ENCODE data around the gene CHST8. TPM values are rescaled to one million over a fixed set of nuclear protein-coding genes. Genes with fewer than 3 reads are reported as not detected.
"Not testable (repeated sequence)": the region's sequence is repeated elsewhere in the genome, so short reads cannot be mapped to it uniquely, and the experiment has no call there.

CHST8 gene
- polyA plus RNA-seq, 3 donors, result not detected

DNA sequence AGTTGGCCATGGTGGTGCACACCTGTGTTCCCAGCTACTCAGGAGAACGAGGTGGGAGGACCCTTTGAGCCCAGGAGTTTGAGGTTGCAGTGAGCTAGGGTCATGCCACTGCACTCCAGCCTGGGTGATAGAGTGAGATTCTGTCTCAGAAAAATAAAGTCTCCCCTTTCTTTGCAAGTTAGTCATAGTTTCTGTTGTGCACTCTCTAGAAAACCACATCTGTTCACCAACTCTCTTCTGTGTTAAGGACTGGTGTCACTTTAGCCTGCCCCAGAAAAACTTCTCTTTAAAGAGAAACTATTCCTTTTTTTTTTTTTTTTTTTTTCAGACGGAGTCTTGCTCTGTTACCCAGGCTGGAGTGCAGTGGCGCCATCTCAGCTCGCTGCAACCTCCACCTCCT lies 4.9 kb upstream of the CHST8 start:
- Histone ChIP-seq H3K27ac (ENCODE audit: low read depth in 1 of 2, low read length in 2 of 2) (no peak overlapping the region), H3K4me1 (ENCODE audit: control insufficient read depth in 1 of 2, insufficient read depth in 2 of 2, low read length in 2 of 2) (no peaks in the 10 kb centered on the region), H3K4me2 (replicated peaks; ENCODE audit: extremely low read depth, low read length, poor library complexity, severe bottlenecking) (no peak overlapping the region), H3K27me3 (ENCODE audit: control insufficient read depth in 2 of 2, insufficient read depth in 2 of 2, low read length in 2 of 2) (peaks cover 9 to 27% of the 10 kb centered on the region in 2 donors), H3K9me3 (replicated peaks in 1 of 2; ENCODE audit: control insufficient read depth in 1 of 2, insufficient read depth in 1 of 2, low read length in 2 of 2) (no peaks in the 10 kb centered on the region), H3K4me3 (replicated peaks in 1 of 3; ENCODE audit: low read depth in 2 of 3, low read length in 3 of 3) (no peak overlapping the region), H3K79me2 (ENCODE audit: insufficient read depth, low read length) (no peaks in the 10 kb centered on the region), H3K9ac (ENCODE audit: insufficient read depth, low read length, poor library complexity, severe bottlenecking) (no peak overlapping the region), H4K20me1 (ENCODE audit: insufficient read depth, low read length) (no peaks in the 10 kb centered on the region), H3K36me3 (replicated peaks in 1 of 2; ENCODE audit: control insufficient read depth in 1 of 2, insufficient read depth in 2 of 2, low read length in 2 of 2) (no peaks in the 10 kb centered on the region), H2AFZ (ENCODE audit: insufficient read depth, low read depth, low read length, poor library complexity, severe bottlenecking) (no peak overlapping the region)
- H3K27me3 Mint-ChIP-seq (ENCODE audit: low read depth in 3 of 3), result peaks cover 25 to 42% (median 29%) of the 10 kb centered on the region in 3 donors
- TF ChIP-seq, protein P1, sequence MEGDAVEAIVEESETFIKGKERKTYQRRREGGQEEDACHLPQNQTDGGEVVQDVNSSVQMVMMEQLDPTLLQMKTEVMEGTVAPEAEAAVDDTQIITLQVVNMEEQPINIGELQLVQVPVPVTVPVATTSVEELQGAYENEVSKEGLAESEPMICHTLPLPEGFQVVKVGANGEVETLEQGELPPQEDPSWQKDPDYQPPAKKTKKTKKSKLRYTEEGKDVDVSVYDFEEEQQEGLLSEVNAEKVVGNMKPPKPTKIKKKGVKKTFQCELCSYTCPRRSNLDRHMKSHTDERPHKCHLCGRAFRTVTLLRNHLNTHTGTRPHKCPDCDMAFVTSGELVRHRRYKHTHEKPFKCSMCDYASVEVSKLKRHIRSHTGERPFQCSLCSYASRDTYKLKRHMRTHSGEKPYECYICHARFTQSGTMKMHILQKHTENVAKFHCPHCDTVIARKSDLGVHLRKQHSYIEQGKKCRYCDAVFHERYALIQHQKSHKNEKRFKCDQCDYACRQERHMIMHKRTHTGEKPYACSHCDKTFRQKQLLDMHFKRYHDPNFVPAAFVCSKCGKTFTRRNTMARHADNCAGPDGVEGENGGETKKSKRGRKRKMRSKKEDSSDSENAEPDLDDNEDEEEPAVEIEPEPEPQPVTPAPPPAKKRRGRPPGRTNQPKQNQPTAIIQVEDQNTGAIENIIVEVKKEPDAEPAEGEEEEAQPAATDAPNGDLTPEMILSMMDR (IDR thresholded peaks at IDR 0.05), result no peak
- no peak overlapping the region for H3K27ac Mint-ChIP-seq
- no peak for DNase-seq
- H3K4me3 Mint-ChIP-seq, result no peak overlapping the region
- H3K9me3 Mint-ChIP-seq, result peaks cover 0 to 4% (median 3%) of the 10 kb centered on the region in 7 donors
- WGBS (ENCODE audit: insufficient coverage), result no CpG with 5 or more reads among the region's 4 CpGs
- no peaks in the 10 kb centered on the region for H3K36me3 Mint-ChIP-seq
- intact Hi-C loops (cut with micrococcal nuclease), result no loop called here
- H3K4me1 Mint-ChIP-seq, result no peaks in the 10 kb centered on the region

DNA sequence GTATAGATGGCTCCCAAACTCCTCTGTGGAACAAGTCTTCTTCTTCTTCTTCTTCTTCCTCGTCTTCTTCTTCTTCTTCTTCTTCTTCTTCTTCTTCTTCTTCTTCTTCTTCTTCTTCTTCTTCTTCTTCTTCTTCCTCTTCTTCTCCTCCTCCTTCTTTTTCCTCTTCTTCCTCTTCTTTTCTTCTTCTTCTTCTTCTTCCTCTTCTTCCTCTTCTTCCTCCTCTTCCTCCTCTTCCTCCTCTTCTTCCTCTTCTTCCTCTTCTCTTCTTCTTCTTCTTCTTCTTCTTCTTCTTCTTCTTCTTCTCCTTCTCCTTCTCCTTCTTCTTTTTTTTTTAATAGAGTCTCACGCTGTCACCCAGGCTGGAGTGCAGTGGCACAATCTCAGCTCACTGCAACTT lies 3.4 kb upstream of the CHST8 start:
- H3K4me3 ChIP-seq (replicated peaks in 1 of 3; ENCODE audit: low read depth in 2 of 3, low read length in 3 of 3); H3K27ac Mint-ChIP-seq; H3K4me2 ChIP-seq (replicated peaks; ENCODE audit: extremely low read depth, low read length, poor library complexity, severe bottlenecking); H3K36me3 ChIP-seq (replicated peaks in 1 of 2; ENCODE audit: control insufficient read depth in 1 of 2, insufficient read depth in 2 of 2, low read length in 2 of 2); H3K4me1 ChIP-seq (ENCODE audit: control insufficient read depth in 1 of 2, insufficient read depth in 2 of 2, low read length in 2 of 2); H3K9me3 ChIP-seq (replicated peaks in 1 of 2; ENCODE audit: control insufficient read depth in 1 of 2, insufficient read depth in 1 of 2, low read length in 2 of 2); intact Hi-C loops (cut with micrococcal nuclease); H3K9me3 Mint-ChIP-seq; H3K4me3 Mint-ChIP-seq; H3K79me2 ChIP-seq (ENCODE audit: insufficient read depth, low read length); H4K20me1 ChIP-seq (ENCODE audit: insufficient read depth, low read length); H3K36me3 Mint-ChIP-seq; H2AFZ ChIP-seq (ENCODE audit: insufficient read depth, low read depth, low read length, poor library complexity, severe bottlenecking); DNase-seq; H3K9ac ChIP-seq (ENCODE audit: insufficient read depth, low read length, poor library complexity, severe bottlenecking); H3K4me1 Mint-ChIP-seq; H3K27ac ChIP-seq (ENCODE audit: low read depth in 1 of 2, low read length in 2 of 2): not testable (repeated sequence)
- WGBS (ENCODE audit: insufficient coverage), result 81% methylated on average over 2 of the region's 2 CpGs
- peaks cover 11 to 39% of the 10 kb centered on the region in 2 donors for H3K27me3 ChIP-seq (ENCODE audit: control insufficient read depth in 2 of 2, insufficient read depth in 2 of 2, low read length in 2 of 2)
- H3K27me3 Mint-ChIP-seq (ENCODE audit: low read depth in 3 of 3), result peaks cover 36 to 51% (median 40%) of the 10 kb centered on the region in 3 donors

Data from CD14-positive monocyte (primary cell).